Measurements from ENCODE around the gene BAIAP2.

GRCh38 chr17:80986816-80987475 lies 48.0 kb upstream of the BAIAP2 start:
- TF ChIP-seq EZH2 (IDR thresholded peaks at IDR 0.05), result no peak
- TF ChIP-seq POLR2AphosphoS5 (IDR thresholded peaks at IDR 0.05; ENCODE audit: borderline replicate concordance, low read depth, low read length), result no peak
- TF ChIP-seq FOXP2 (optimal IDR thresholded peaks at IDR 0.05; ENCODE audit: control extremely low read depth, extremely low read length, insufficient read depth), result no peak
